Uterus (tissue), 2 donors: ENCODE measurements around the gene CTNND2.

Experiments
- CTCF ChIP-seq, 4 experiments: fragments of 200-600 bp in 2 of 4; fragments of 450-650 bp in 2 of 4; sonication (generic) in 2 of 4; IDR thresholded peaks; one replicate each; pipeline ENCODE4 v1.5.1; 2016 to 2019; ENCODE audit warnings: antibody characterized with exemption in 4 of 4, mild to moderate bottlenecking in 2 of 4, moderate library complexity in 1 of 4
- POLR2A ChIP-seq, 2 donors: fragments of 450-650 bp; IDR thresholded peaks; one replicate each; pipeline ENCODE4 v1.6.1; 2016; ENCODE audit warnings: antibody characterized with exemption in 2 of 2, mild to moderate bottlenecking in 1 of 2, moderate library complexity in 1 of 2

GRCh38 chr5:11261241-11261640, 643.0 kb downstream of the CTNND2 start:
- TF ChIP-seq CTCF (IDR thresholded peaks at IDR 0.05) (no peak), POLR2A (IDR thresholded peaks at IDR 0.05) (no peak)
